HepG2 (cell line): ENCODE measurements around the gene TRIM54. TPM values are rescaled to one million over a fixed set of nuclear protein-coding genes. Genes with fewer than 3 reads are reported as not detected.

Experiments
- ATAC-seq: fragments of 200-7000 bp; cut with Tn5 transposase; 3 replicates; pipeline ENCODE4 v1.9.1; 2020; ENCODE audit warnings: mild to moderate bottlenecking, moderate library complexity
- BruUV-seq: library from RNA; stranded (reverse); fragments of 400-500 nt; replicated peaks from 2 replicates; lab custom pipeline; 2021; lab: Mats Ljungman, UMichigan
- CTCF ChIA-PET: fragments of 300-600 bp; formaldehyde crosslinking; extraction: SDS; loops from one replicate; lab custom pipeline; 2021; ENCODE audit warnings: low total read pairs, inconsistent platforms, low intra/inter-chr PET ratio; lab: Yijun Ruan, JAX
- POLR2A ChIA-PET: fragments of 350-600 bp; sonication (Branson Sonifier 250); formaldehyde crosslinking; loops from one replicate; lab custom pipeline; 2020; ENCODE audit warnings: antibody characterized with exemption, inconsistent platforms; lab: Yijun Ruan, JAX
- DNase-seq: peaks from one replicate; pipeline ENCODE4 v3.0.0-alpha.2; 2015; ENCODE audit warnings: low spot score
- FAIRE-seq: peaks from 3 replicates; lab custom pipeline; 2011; peaks lifted over from hg19 to GRCh38; lab: Jason Lieb, UNC
- H2AFZ ChIP-seq: one replicate; pipeline ENCODE4 v1.6.1; 2011; ENCODE audit warnings: low read length, inconsistent platforms
- H3K27ac ChIP-seq: fragments of 300-600 bp; 3 replicates; pipeline ENCODE4 v1.8.0; 2011; ENCODE audit warnings: mixed run types, mild to moderate bottlenecking, mixed read lengths, low read length, inconsistent platforms; ENCODE audit not compliant: insufficient read depth; ENCODE audit errors: extremely low read length
- H3K27me3 ChIP-seq, 2 experiments: fragments of 200-600 bp in 1 of 2; 2 replicates in 1 of 2; 3 replicates in 1 of 2; pipeline versions ENCODE4 v1.6.0 to v1.8.0; 2011; ENCODE audit warnings: low read length in 2 of 2, mild to moderate bottlenecking in 2 of 2, moderate library complexity in 2 of 2, inconsistent platforms in 1 of 2; ENCODE audit not compliant: insufficient read depth in 2 of 2, control insufficient read depth in 1 of 2
- H3K36me3 ChIP-seq, 2 experiments: fragments of 200-600 bp in 1 of 2; replicated peaks in 1 of 2; 2 replicates in 1 of 2; 3 replicates in 1 of 2; pipeline versions ENCODE4 v1.5.1 to v1.8.0; 2011; ENCODE audit warnings: low read length in 2 of 2, inconsistent platforms in 1 of 2; ENCODE audit not compliant: insufficient read depth in 2 of 2, control insufficient read depth in 1 of 2
- H3K4me1 ChIP-seq: 2 replicates; pipeline ENCODE4 v1.5.1; 2012; ENCODE audit warnings: low read length, inconsistent platforms; ENCODE audit not compliant: insufficient read depth
- H3K4me2 ChIP-seq: 2 replicates; pipeline ENCODE4 v1.6.0; 2011; ENCODE audit warnings: low read depth, low read length, inconsistent platforms
- H3K4me3 ChIP-seq, 3 experiments: fragments of 200-600 bp in 1 of 3; sonication (generic), shearing (Covaris generic) in 1 of 3; replicated peaks in 1 of 3; 2 replicates each; pipeline ENCODE4 v1.5.1; 2011 to 2016; ENCODE audit warnings: low read length in 3 of 3, inconsistent platforms in 2 of 3, low read depth in 2 of 3, mild to moderate bottlenecking in 2 of 3, control low read depth in 1 of 3, mixed read lengths in 1 of 3; ENCODE audit not compliant: insufficient read depth in 1 of 3
- H3K79me2 ChIP-seq: one replicate; pipeline ENCODE4 v1.6.1; 2011; ENCODE audit warnings: low read length, inconsistent platforms; ENCODE audit not compliant: insufficient read depth
- H3K9ac ChIP-seq: 2 replicates; pipeline ENCODE4 v1.6.0; 2011; ENCODE audit warnings: mild to moderate bottlenecking, low read depth, low read length, inconsistent platforms; ENCODE audit not compliant: insufficient read depth
- H3K9me3 ChIP-seq: 2 replicates; pipeline ENCODE4 v1.5.1; 2012; ENCODE audit warnings: mild to moderate bottlenecking, low read length
- H4K20me1 ChIP-seq: 2 replicates; pipeline ENCODE4 v1.6.0; 2011; ENCODE audit warnings: inconsistent platforms, mild to moderate bottlenecking, low read length, moderate library complexity; ENCODE audit not compliant: insufficient read depth
- CBX2 ChIP-seq, 2 experiments: fragments of 200-600 bp in 1 of 2; sonication (generic); formaldehyde crosslinking in 1 of 2; IDR thresholded peaks; 2 replicates each; pipeline versions ENCODE4 v1.7.0 to v1.8.1; 2018 to 2022; ENCODE audit warnings: low read depth in 2 of 2, low read length in 1 of 2, mild to moderate bottlenecking in 1 of 2, missing genetic modification reagents in 1 of 2
- CEBPG ChIP-seq: IDR thresholded peaks from 2 replicates; pipeline ENCODE4 v1.6.1; 2016
- FOXA3 ChIP-seq: IDR thresholded peaks from 2 replicates; pipeline ENCODE4 v1.6.1; 2016; ENCODE audit warnings: missing genetic modification reagents, missing compliant biosample characterization
- GABPB1 ChIP-seq: IDR thresholded peaks from 2 replicates; pipeline ENCODE4 v1.6.1; 2016; ENCODE audit warnings: mild to moderate bottlenecking, missing genetic modification reagents, moderate library complexity, missing compliant biosample characterization
- IRF2 ChIP-seq: IDR thresholded peaks from 2 replicates; pipeline ENCODE4 v1.6.1; 2018; ENCODE audit warnings: missing genetic modification reagents, missing compliant biosample characterization
- TBX2 ChIP-seq: sonication (generic); formaldehyde crosslinking; IDR thresholded peaks from 2 replicates; pipeline ENCODE4 v1.5.0; 2020; ENCODE audit warnings: missing genetic modification reagents, mild to moderate bottlenecking, borderline replicate concordance
- XRCC5 ChIP-seq: fragments of 200-400 bp; formaldehyde crosslinking; optimal IDR thresholded peaks from 2 replicates; pipeline ENCODE3; 2017; ENCODE audit warnings: mild to moderate bottlenecking, low read length
- ZFY ChIP-seq: sonication (generic); formaldehyde crosslinking; IDR thresholded peaks from 2 replicates; pipeline ENCODE4 v1.4.0; 2020; ENCODE audit warnings: missing genetic modification reagents
- ZNF224 ChIP-seq: sonication (generic); formaldehyde crosslinking; IDR thresholded peaks from 2 replicates; pipeline ENCODE4 v1.5.0; 2020; ENCODE audit warnings: mild to moderate bottlenecking, missing genetic modification reagents
- ZNF441 ChIP-seq: sonication (generic); formaldehyde crosslinking; IDR thresholded peaks from 2 replicates; pipeline ENCODE4 v1.7.0; 2021; ENCODE audit warnings: missing genetic modification reagents, borderline replicate concordance
- ZNF563 ChIP-seq: sonication (generic); formaldehyde crosslinking; IDR thresholded peaks from 2 replicates; pipeline ENCODE4 v1.8.0; 2022; ENCODE audit warnings: mild to moderate bottlenecking, moderate library complexity, missing genetic modification reagents
- ZSCAN20 ChIP-seq: sonication (generic); formaldehyde crosslinking; IDR thresholded peaks from 2 replicates; pipeline ENCODE4 v1.4.0; 2020; ENCODE audit warnings: missing genetic modification reagents, mild to moderate bottlenecking, borderline replicate concordance
- WGBS: methylation state at CpG from one replicate; pipeline ENCODE4 v1.1.6; 2017; ENCODE audit warnings: low lambda C conversion rate; 5-methylcytosine and 5-hydroxymethylcytosine counted together
- in situ Hi-C: cut with HindIII; loops from 2 replicates; pipeline ENCODE4 v1.10.0; 2017; ENCODE audit warnings: low pct_unique_long_range_greater_than_20kb; ENCODE audit not compliant: extremely low pct_ligation_motif_present
- intact Hi-C: fragments of 100-400 bp; cut with micrococcal nuclease; formaldehyde crosslinking; loops from one replicate; pipeline ENCODE4 v1.10.0; 2022; ENCODE audit not compliant: unreplicated experiment
- polyA plus RNA-seq, 8 experiments: library from polyadenylated mRNA; depleted of rRNA in 3 of 8; stranded (reverse) in 7 of 8; unstranded in 1 of 8; fragments of >200 nt; fragmentation: Illumina TruSeq in 4 of 8; extraction: Trizol in 4 of 8; gene quantifications; 2 replicates each; pipeline versions ENCODE4 v1.2.1 to v1.2.3, GENCODE V29; 2011 to 2016; ENCODE audit warnings: low read depth in 4 of 8, missing spikeins in 1 of 8, mixed read lengths in 1 of 8; ENCODE audit not compliant: insufficient read depth in 1 of 8
- total RNA-seq, 5 experiments: library from RNA; depleted of rRNA; stranded (reverse); fragments of >200 nt; fragmentation: Illumina TruSeq; extraction: Trizol; gene quantifications; 2 replicates each; pipeline ENCODE4 v1.2.3, GENCODE V29; 2016; ENCODE audit warnings: low read depth in 1 of 5
- TF ChIP-seq, protein P1 (sequence below): sonication (generic); formaldehyde crosslinking; IDR thresholded peaks from 2 replicates; pipeline ENCODE4 v1.5.1; 2020; ENCODE audit warnings: mild to moderate bottlenecking, missing genetic modification reagents, moderate library complexity
- TF ChIP-seq, protein P2 (sequence below): sonication (generic); formaldehyde crosslinking; IDR thresholded peaks from 2 replicates; pipeline ENCODE4 v1.4.0; 2020; ENCODE audit warnings: missing genetic modification reagents
- TF ChIP-seq, protein P3 (sequence below): sonication (generic); formaldehyde crosslinking; IDR thresholded peaks from 2 replicates; pipeline ENCODE4 v1.4.0; 2020; ENCODE audit warnings: missing genetic modification reagents, low read depth, mild to moderate bottlenecking, borderline replicate concordance

TRIM54 gene
- total and polyA plus RNA-seq, 2 of the 13 experiments (the other 11 are each of a cell fraction or from before 2014, with no cell fraction given): 0.07 to 0.13 TPM

DNA sequence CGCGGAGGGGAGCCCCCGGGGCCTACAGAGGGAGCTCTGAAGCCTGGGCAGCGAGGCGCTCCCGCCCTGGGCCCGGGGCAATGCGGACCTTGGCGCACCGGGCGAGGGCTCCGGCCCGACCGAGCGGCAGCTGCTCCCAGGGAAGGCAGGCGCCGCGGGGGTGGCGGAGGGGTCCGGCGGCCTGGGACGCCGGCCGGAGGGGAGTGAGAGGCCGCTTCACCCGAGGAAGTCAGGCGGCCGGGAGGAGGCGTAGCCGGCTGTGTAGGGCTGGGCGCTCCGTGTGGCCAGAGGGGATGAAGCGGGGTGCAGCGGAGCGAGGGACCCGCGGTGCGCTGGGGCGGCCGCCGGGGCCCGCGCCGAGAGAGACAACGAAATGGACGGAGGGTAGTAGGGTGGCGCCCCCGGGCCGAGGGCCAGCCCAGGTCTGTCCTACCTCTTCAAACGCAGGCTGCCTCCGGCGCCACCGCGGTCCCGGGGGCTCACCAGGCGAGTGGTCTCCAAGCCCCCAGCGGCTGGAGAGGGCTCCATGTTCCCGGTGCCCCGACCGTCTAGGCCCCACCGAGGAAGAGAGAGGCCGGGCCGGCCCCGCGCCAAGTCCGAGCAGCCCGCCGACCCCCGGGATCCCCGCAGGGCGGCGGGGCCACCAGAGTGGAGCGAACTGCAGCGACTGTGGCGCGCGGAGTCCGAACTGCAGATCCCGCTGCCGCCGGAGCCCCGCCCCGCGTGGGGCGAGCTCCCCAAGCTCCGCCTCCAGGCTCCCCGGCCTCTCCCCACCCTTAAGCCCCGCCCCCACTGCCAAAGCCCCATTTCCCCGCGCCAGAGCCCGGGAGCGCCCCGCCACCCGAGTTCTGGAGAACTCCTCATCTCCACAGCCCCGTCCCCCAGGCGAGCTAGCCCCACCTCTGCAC, 19.6 kb upstream of the TRIM54 start, which contains the start of gene SLC30A3:
TSS of gene SLC30A3 (minus strand) at position 669 of the 908 bp plus-strand sequence. CDS start at position 528, 141 bp downstream.
- intact Hi-C loops (no loop called here), in situ Hi-C loops (no loop called here)
- H3K4me3 ChIP-seq: peak within 1 kb of the TSS; percentile 62 to 77 (median 65)
- ATAC-seq: peak; percentile 69
- H3K27me3 ChIP-seq: peaks cover 19 to 73% of the 10 kb centered on the region in 2 experiments
- no peak for FAIRE-seq
- BruUV-seq: no TSS peak
- no peaks in the 10 kb centered on the region for H3K9me3 ChIP-seq
- no peak within 1 kb of the TSS for H2AFZ ChIP-seq
- H3K9ac ChIP-seq: no peak within 1 kb of the TSS
- ChIA-PET POLR2A (interaction anchor here (0.6 to 1.9 kb wide), 7 partner anchors 10 to 191 kb away, joined by 3 to 7 read pairs (median 5); partner anchors contain the start of genes ATRAID, OST4, PREB and SLC5A6), CTCF (interaction anchor here (1.0 kb wide), 1 partner anchor 40 kb away, joined by 5 read pairs; no protein-coding TSS in a partner anchor)
- peaks cover 26% of the 10 kb centered on the region for H3K4me1 ChIP-seq
- no peaks in the 10 kb centered on the region for H4K20me1 ChIP-seq
- H3K79me2 ChIP-seq: no peaks in the 10 kb centered on the region
- no peaks in the 10 kb centered on the region for H3K36me3 ChIP-seq
- no peak within 1 kb of the TSS for H3K27ac ChIP-seq
- 3% methylated on average over 45 of the region's 96 CpGs for WGBS
- H3K4me2 ChIP-seq: peak within 1 kb of the TSS; percentile 92
- DNase-seq: no peak
- TF ChIP-seq CEBPG (CRISPR knock-in tag) (no peak), CBX2 (IDR thresholded peaks at IDR 0.05; ENCODE audit: low read depth, low read length) (no peak), CBX2 (CRISPR knock-in tag; IDR thresholded peaks at IDR 0.05; ENCODE audit: low read depth) (peak; percentile 81; the same call in 1 of the 2 replicates), GABPB1 (CRISPR knock-in tag) (peak; percentile 34; the same call in 1 of the 2 replicates), ZNF224 (CRISPR knock-in tag) (0 out of 2 replicates have a peak, but pooled peaks have one; percentile 36), IRF2 (no peak; the same call in 1 of the 2 replicates), ZSCAN20 (CRISPR knock-in tag) (peak; percentile 48; the same call in 1 of the 2 replicates), FOXA3 (no peak), XRCC5 (peak; percentile 6), ZNF563 (CRISPR knock-in tag) (peak; percentile 24; the same call in 1 of the 2 replicates), TBX2 (CRISPR knock-in tag) (peak; percentile 37; the same call in 1 of the 2 replicates), ZFY (peak; percentile 53), ZNF441 (CRISPR knock-in tag) (no peak)
- TF ChIP-seq, protein P1, sequence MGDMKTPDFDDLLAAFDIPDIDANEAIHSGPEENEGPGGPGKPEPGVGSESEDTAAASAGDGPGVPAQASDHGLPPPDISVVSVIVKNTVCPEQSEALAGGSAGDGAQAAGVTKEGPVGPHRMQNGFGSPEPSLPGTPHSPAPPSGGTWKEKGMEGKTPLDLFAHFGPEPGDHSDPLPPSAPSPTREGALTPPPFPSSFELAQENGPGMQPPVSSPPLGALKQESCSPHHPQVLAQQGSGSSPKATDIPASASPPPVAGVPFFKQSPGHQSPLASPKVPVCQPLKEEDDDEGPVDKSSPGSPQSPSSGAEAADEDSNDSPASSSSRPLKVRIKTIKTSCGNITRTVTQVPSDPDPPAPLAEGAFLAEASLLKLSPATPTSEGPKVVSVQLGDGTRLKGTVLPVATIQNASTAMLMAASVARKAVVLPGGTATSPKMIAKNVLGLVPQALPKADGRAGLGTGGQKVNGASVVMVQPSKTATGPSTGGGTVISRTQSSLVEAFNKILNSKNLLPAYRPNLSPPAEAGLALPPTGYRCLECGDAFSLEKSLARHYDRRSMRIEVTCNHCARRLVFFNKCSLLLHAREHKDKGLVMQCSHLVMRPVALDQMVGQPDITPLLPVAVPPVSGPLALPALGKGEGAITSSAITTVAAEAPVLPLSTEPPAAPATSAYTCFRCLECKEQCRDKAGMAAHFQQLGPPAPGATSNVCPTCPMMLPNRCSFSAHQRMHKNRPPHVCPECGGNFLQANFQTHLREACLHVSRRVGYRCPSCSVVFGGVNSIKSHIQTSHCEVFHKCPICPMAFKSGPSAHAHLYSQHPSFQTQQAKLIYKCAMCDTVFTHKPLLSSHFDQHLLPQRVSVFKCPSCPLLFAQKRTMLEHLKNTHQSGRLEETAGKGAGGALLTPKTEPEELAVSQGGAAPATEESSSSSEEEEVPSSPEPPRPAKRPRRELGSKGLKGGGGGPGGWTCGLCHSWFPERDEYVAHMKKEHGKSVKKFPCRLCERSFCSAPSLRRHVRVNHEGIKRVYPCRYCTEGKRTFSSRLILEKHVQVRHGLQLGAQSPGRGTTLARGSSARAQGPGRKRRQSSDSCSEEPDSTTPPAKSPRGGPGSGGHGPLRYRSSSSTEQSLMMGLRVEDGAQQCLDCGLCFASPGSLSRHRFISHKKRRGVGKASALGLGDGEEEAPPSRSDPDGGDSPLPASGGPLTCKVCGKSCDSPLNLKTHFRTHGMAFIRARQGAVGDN (CRISPR knock-in tag): peak; percentile 34; the same call in 1 of the 2 replicates
- TF ChIP-seq, protein P2, sequence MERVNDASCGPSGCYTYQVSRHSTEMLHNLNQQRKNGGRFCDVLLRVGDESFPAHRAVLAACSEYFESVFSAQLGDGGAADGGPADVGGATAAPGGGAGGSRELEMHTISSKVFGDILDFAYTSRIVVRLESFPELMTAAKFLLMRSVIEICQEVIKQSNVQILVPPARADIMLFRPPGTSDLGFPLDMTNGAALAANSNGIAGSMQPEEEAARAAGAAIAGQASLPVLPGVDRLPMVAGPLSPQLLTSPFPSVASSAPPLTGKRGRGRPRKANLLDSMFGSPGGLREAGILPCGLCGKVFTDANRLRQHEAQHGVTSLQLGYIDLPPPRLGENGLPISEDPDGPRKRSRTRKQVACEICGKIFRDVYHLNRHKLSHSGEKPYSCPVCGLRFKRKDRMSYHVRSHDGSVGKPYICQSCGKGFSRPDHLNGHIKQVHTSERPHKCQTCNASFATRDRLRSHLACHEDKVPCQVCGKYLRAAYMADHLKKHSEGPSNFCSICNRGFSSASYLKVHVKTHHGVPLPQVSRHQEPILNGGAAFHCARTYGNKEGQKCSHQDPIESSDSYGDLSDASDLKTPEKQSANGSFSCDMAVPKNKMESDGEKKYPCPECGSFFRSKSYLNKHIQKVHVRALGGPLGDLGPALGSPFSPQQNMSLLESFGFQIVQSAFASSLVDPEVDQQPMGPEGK (CRISPR knock-in tag): peak; percentile 3; the same call in 1 of the 2 replicates
- TF ChIP-seq, protein P3, sequence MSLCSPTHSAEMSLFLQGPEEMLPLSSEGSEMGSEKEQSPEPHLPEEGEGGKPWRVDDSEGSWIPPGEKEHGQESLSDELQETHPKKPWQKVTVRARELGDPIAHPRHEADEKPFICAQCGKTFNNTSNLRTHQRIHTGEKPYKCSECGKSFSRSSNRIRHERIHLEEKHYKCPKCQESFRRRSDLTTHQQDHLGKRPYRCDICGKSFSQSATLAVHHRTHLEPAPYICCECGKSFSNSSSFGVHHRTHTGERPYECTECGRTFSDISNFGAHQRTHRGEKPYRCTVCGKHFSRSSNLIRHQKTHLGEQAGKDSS (CRISPR knock-in tag): 0 out of 2 replicates have a peak, but pooled peaks have one; percentile 39
